GM19395 (cell line): Measurements from ENCODE around the gene COX7A2L.
"Not testable (repeated sequence)": the region's sequence is repeated elsewhere in the genome, so short reads cannot be mapped to it uniquely, and the experiment has no call there.

Source experiments
- ATAC-seq: cut with Tn5 transposase; IDR thresholded peaks from one replicate; pipeline ENCODE4 v1.9.1; 2021; ENCODE audit warnings: mild to moderate bottlenecking, moderate library complexity; ENCODE audit not compliant: unreplicated experiment

COX7A2L gene

GRCh38 chr2:42340045-42340937 lies 20.7 kb downstream of the COX7A2L start:
- no peak for ATAC-seq

GRCh38 chr2:42339191-42339912 lies 21.7 kb downstream of the COX7A2L start:
- ATAC-seq = no peak

DNA sequence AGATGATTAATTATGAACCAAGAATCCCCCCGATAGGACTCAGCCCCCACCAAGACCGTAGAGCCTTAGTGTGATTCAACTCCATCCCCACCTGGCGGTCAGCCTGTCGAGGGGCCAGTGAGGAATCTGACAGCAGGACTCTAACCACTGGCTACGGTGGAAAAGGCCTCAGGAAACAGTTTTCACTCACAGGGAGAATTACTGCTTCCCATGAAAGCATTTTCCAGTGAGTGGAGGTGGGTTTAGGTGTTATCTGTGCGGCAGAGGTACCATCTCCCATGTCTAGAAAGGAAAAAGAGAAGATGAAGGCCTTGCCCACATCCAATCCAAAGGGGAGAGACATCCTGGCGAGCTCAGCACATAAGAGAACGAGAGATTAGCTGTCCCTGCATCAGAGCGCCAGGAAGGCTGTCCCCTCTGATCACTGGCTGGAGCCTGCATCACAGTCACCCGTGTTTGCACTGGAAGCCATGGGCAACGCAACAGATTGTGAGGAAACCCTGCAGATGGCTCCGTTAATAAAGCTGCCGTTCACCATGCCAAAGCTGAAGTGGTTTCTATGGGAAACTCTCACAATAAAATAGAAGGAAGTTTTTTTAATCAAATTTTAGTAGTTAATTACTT lies 22.3 kb downstream of the COX7A2L start:
- no peak for ATAC-seq

DNA sequence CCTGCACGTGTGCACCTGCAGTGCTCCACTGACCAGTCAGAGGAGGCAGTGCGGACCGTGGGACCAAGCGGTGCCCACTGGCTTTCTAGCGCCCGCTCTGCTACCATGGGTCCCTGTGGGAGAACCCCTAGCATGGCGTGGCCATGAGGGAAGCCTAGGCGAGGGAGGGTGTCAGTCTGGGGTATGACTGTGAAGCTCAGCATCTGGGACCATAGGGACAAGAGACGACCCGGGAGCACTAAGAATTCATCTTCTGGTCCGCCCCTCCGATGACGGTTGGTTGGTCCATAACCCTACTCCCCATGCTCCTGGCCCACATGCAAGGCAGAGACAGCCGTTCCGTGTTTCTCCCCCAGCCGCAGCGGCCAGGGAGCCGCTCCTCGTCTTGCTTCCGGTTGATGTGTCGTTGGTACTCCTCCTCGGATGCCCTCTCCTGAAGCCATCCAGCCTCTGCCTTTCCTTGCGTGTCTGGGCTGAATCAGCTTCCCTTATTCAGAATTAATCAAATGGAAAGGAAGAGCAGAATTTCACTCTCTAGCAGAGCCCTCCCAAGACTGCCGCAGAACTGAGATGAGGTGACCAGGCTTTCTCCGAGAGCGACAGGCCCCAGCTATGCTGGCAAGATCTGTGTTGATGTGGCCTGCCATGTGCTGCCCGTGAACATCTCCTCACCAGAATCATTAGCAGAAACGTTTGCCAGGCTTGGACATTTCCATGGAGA lies 23.0 kb downstream of the COX7A2L start:
- no peak for ATAC-seq

DNA sequence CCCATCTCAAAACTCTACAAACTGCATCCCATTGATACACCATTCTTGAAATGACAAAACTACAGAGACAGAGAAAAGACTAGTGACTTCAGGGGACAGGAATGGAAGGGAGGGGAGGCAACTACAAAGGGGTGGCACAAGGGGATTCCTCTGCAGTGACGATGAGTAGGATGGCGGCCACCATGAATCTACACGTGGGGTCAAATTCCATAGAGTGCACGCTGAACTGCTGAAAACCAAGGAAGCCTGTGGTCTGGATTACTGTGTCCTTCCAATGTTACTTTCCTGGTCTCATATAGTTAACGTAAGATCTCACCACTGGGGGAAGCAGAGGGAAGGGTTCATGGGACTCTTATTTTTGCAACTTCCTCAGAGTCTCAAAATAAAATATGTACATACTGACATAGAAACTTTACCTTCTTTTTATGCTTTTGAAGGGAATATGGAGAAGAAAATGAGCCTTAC lies 23.6 kb downstream of the COX7A2L start:
- ATAC-seq = no peak

GRCh38 chr2:42336361-42336965 lies 24.6 kb downstream of the COX7A2L start:
- no peak for ATAC-seq

GRCh38 chr2:42335514-42336104 lies 25.4 kb downstream of the COX7A2L start:
- no peak for ATAC-seq

- ATAC-seq = not testable (repeated sequence)
These were observed 26.2 kb downstream of the COX7A2L start for GRCh38 chr2:42334865-42335264.

- no peak for ATAC-seq
These were observed 26.8 kb downstream of the COX7A2L start for GRCh38 chr2:42334220-42334619.

- ATAC-seq = no peak
These were observed 27.4 kb downstream of the COX7A2L start for GRCh38 chr2:42333579-42333978.

GRCh38 chr2:42332575-42332974 lies 28.4 kb downstream of the COX7A2L start:
- no peak for ATAC-seq

GRCh38 chr2:42331569-42332284 lies 29.3 kb downstream of the COX7A2L start:
- no peak for ATAC-seq

DNA sequence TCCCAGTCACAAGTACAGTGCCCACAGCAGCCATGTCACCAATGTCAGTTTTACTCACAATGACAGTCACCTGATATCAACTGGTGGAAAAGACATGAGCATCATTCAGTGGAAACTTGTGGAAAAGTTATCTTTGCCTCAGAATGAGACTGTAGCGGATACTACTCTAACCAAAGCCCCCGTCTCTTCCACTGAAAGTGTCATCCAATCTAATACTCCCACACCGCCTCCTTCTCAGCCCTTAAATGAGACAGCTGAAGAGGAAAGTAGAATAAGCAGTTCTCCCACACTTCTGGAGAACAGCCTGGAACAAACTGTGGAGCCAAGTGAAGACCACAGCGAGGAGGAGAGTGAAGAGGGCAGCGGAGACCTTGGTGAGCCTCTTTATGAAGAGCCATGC lies 31.3 kb downstream of the COX7A2L start:
- ATAC-seq = no peak

DNA sequence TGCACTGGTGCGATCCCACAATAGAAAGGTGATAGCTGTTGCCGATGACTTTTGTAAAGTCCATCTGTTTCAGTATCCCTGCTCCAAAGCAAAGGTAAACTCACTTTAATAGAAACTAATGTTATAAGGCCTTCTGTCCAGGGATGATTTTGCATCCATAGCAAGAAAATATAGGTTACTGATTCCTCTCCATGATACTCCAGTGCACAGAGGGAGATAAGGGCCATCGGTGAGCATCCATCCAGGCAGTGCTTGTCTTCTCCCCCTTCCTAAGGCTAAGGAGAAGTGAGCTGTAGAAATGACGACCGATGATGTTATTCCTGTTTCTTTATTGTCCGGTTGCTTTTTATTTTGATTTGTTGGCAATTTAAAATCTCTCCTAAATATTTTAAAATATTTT lies 32.1 kb downstream of the COX7A2L start:
- no peak for ATAC-seq

- no peak for ATAC-seq
These were observed 32.7 kb downstream of the COX7A2L start for GRCh38 chr2:42328148-42328833.

- ATAC-seq = peak; percentile 53
These were observed 33.9 kb downstream of the COX7A2L start for GRCh38 chr2:42327125-42327524.

GRCh38 chr2:42325609-42326008 lies 35.4 kb downstream of the COX7A2L start:
- no peak for ATAC-seq

DNA sequence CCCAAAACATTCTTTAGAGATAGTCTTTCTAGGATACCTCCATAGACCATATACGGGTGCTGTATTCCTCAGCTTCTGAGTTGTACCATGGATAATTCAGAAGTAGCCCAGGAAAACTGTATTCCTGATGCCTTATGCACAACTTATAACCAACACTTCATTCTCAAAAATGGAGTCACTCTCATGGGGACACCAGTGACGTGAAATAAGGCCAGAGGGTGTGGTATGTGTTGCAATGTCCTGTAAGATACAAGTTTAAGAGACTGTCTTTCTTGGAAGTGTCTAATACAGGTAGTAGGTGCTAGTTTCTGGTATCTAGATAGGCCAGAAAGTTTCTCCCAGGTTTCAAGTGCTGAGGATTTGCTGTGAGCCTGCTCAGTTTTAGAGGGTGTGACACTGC lies 36.1 kb downstream of the COX7A2L start:
- no peak for ATAC-seq

DNA sequence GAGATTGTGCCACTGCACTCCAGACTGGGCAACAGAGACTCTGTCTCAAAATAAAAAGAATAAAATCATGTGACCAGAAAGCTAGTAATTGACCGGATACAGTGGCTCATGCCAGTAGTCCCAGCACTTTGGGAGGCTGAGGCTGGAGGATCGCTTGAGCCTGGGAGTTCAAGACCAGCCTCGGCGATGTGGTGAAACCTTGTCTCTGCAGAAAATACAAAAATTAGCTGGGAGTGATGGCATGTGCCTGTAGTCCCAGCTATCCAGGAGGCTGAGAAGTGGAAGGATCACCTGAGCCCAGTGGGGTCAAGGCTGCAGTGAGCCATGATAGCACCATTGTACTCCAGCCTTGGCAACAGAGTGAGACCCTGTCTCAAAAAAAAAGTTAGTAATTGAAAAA lies 36.8 kb downstream of the COX7A2L start:
- no peak for ATAC-seq
